Adrenal gland (tissue), 12 donors: ENCODE results near the gene CCDC177. TPM values are rescaled to one million over a fixed set of nuclear protein-coding genes. Genes with fewer than 3 reads are reported as not detected.

Source experiments
- DNase-seq, 7 donors: peaks; one replicate each; pipeline ENCODE4 v3.0.0-alpha.2; 2019 to 2020
- H3K27ac ChIP-seq, 5 donors: fragments of 200-600 bp; sonication (generic) in 4 of 5; 1 replicate in 3 of 5; 2 replicates in 2 of 5; pipeline versions ENCODE4 v1.5.1 to v1.8.0; 2016 to 2020; ENCODE audit warnings: mild to moderate bottlenecking in 1 of 5
- H3K27me3 ChIP-seq: fragments of 200-600 bp; 2 replicates; pipeline ENCODE4 v1.8.0; 2021
- H3K36me3 ChIP-seq, 2 donors: fragments of 200-600 bp; replicated peaks in 1 of 2; 1 replicate in 1 of 2; 2 replicates in 1 of 2; pipeline versions ENCODE4 v1.5.1 to v1.8.0; 2018 to 2022
- H3K4me1 ChIP-seq, 2 donors: fragments of 200-600 bp; replicated peaks in 1 of 2; 1 replicate in 1 of 2; 2 replicates in 1 of 2; pipeline versions ENCODE4 v1.5.1 to v1.8.0; 2018 to 2021
- H3K4me3 ChIP-seq, 4 donors: fragments of 200-600 bp; sonication (generic) in 3 of 4; one replicate each; pipeline ENCODE4 v1.5.1; 2016 to 2018
- H3K9me3 ChIP-seq, 3 donors: fragments of 200-600 bp; sonication (generic) in 1 of 3; replicated peaks in 1 of 3; 1 replicate in 2 of 3; 2 replicates in 1 of 3; pipeline versions ENCODE4 v1.5.1 to v1.8.0; 2016 to 2021
- POLR2A ChIP-seq, 2 donors: fragments of 450-650 bp; IDR thresholded peaks; one replicate each; pipeline ENCODE4 v1.6.1; 2017; ENCODE audit warnings: antibody characterized with exemption in 2 of 2, mild to moderate bottlenecking in 2 of 2, moderate library complexity in 1 of 2
- WGBS, 4 donors: extraction: QIAGEN DNeasy Blood & Tissue Kit in 2 of 4; methylation state at CpG; one replicate each; pipeline versions ENCODE4 v1.1.5 to v1.1.7; 2013 to 2017; 5-methylcytosine and 5-hydroxymethylcytosine counted together
- intact Hi-C, 2 donors: fragments of 100-400 bp; cut with DNase I; formaldehyde crosslinking; loops; one replicate each; pipeline versions ENCODE4 v1.14.1 to v1.15.0; 2022 to 2023
- polyA plus RNA-seq, 3 donors: library from polyadenylated mRNA; stranded (reverse); fragments of 200-250 nt in 2 of 3; fragments of 350-450 nt in 1 of 3; fragmentation: Illumina TruSeq in 1 of 3; extraction: RNeasy Lipid Tissue Mini Kit (QIAGEN cat#74804) in 1 of 3; gene quantifications; one replicate each; pipeline ENCODE4 v1.2.3, GENCODE V29; 2013 to 2014
- total RNA-seq, 9 donors: library from RNA; depleted of rRNA in 4 of 9; stranded (reverse); fragments of >200 nt in 4 of 9; fragments of 120-200 nt in 1 of 9; fragmentation: NEBNext Ultra II Directional in 1 of 9; extraction: Animal tissue kit (Norgen Biotek cat#: 25700) in 1 of 9; gene quantifications; one replicate each; pipeline versions ENCODE4 v1.1.0 to v1.2.4, GENCODE V29; 2013 to 2023
- TF ChIP-seq, protein P1 (sequence below), 6 experiments: fragments of 450-650 bp in 4 of 6; fragments of 200-600 bp in 2 of 6; sonication (generic) in 1 of 6; IDR thresholded peaks; 1 replicate in 5 of 6; 2 replicates in 1 of 6; pipeline versions ENCODE4 v1.5.1 to v1.8.0; 2016 to 2021; ENCODE audit warnings: antibody characterized with exemption in 6 of 6, mild to moderate bottlenecking in 2 of 6, moderate library complexity in 1 of 6
- donor health status: healthy with polysubstance abuse.
- donor health status: Bipolar disorder and iron deficiency.
- donor health status: DM: yes; HTN: yes; CAD: no.
- donor health status: DM: no; HTN: no; CAD: no.
- donor health status: DM: no; HTN: no; CAD: no.
- donor health status: DM: yes; HTN: yes; CAD: no.

Gene CCDC177
- total and polyA plus RNA-seq, 12 donors, result 0.04 to 0.61 (median 0.30) TPM; not detected in 3

DNA sequence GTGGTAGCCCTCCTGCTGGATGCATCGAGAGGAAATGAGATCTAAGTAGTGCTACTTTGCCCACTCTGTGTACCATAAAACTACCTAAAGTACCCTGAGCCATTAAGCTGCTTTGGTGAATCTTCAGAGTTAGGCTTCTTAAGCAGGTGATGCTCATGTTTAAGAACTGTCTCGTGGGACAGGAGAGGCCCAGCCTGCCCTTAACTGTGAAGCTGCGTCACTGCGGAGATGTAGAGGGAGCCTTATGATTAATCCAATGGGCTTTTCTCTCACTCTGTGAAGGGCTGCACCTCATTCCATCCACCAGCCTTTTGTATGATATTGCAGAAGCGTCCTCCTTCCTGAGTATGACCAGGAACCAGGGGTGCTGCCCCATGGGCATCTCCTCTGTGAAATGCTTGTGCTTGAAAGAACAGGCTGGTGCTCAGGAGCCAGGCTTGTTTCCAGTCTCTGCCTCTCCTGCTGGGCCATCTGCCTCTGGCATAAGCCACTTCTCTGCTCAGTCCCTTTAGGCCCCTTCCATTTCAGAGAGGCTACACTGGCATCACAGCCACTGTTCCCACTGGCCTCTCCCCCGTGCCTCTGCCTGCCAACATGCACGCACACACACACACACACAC lies 6.8 kb upstream of the CCDC177 start:
- H3K27ac ChIP-seq, result no peak overlapping the region
- H3K27me3 ChIP-seq, result peaks cover 6% of the 10 kb centered on the region
- no peaks in the 10 kb centered on the region for H3K36me3 ChIP-seq
- no peak overlapping the region for H3K4me3 ChIP-seq
- DNase-seq, result no peak
- H3K9me3 ChIP-seq, result no peaks in the 10 kb centered on the region
- intact Hi-C loops, result no loop called here
- peaks cover 0 to 5% of the 10 kb centered on the region in 2 donors for H3K4me1 ChIP-seq
- 87 to 92% (median 90%) methylated on average over 7 of the region's 7 CpGs for WGBS, 4 donors
- no peak for TF ChIP-seq POLR2A (IDR thresholded peaks at IDR 0.05)
- TF ChIP-seq, protein P1, sequence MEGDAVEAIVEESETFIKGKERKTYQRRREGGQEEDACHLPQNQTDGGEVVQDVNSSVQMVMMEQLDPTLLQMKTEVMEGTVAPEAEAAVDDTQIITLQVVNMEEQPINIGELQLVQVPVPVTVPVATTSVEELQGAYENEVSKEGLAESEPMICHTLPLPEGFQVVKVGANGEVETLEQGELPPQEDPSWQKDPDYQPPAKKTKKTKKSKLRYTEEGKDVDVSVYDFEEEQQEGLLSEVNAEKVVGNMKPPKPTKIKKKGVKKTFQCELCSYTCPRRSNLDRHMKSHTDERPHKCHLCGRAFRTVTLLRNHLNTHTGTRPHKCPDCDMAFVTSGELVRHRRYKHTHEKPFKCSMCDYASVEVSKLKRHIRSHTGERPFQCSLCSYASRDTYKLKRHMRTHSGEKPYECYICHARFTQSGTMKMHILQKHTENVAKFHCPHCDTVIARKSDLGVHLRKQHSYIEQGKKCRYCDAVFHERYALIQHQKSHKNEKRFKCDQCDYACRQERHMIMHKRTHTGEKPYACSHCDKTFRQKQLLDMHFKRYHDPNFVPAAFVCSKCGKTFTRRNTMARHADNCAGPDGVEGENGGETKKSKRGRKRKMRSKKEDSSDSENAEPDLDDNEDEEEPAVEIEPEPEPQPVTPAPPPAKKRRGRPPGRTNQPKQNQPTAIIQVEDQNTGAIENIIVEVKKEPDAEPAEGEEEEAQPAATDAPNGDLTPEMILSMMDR (IDR thresholded peaks at IDR 0.05), result no peak

DNA sequence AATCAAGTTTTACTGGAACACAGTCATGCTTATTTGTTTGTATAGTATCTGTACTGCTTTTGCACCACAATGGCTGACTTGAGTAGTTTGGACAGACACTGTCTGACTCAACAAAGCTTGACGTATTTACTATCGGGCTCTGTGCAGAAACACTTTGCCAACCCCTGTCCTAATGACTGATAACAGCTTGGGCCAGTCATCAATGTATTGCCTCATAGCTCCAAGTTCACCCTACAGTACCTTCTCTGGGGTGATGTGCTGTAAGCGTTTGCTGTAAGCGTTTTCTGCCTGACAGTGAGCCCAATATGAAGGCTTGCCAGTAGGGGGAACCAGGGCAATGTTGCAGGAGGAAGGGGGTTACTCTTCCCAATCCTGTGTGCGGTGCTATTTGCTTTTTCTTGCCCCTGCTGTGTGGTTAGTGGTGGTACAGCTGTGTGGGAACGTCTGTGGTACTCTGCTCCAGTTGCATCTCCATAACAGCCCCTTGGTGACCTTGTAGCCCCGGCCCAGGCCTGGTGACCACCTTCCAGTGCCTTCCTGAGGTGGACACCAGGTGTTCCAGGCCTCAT lies 5.4 kb upstream of the CCDC177 start:
- intact Hi-C loops, result no loop called here
- no peaks in the 10 kb centered on the region for H3K4me1 ChIP-seq
- H3K36me3 ChIP-seq, result no peaks in the 10 kb centered on the region
- TF ChIP-seq, protein P1 (IDR thresholded peaks at IDR 0.05), result peak; percentile 16 to 63 (median 44)
- no peak for TF ChIP-seq POLR2A (IDR thresholded peaks at IDR 0.05)
- H3K27ac ChIP-seq, result peak overlapping the region in 1 of 5 donors; percentile 49
- 28 to 41% (median 34%) methylated on average over 7 of the region's 7 CpGs for WGBS, 4 donors
- peak; percentile 61 to 88 (median 77) for DNase-seq
- peaks cover 12% of the 10 kb centered on the region for H3K27me3 ChIP-seq
- no peak overlapping the region for H3K4me3 ChIP-seq
- no peaks in the 10 kb centered on the region for H3K9me3 ChIP-seq

DNA sequence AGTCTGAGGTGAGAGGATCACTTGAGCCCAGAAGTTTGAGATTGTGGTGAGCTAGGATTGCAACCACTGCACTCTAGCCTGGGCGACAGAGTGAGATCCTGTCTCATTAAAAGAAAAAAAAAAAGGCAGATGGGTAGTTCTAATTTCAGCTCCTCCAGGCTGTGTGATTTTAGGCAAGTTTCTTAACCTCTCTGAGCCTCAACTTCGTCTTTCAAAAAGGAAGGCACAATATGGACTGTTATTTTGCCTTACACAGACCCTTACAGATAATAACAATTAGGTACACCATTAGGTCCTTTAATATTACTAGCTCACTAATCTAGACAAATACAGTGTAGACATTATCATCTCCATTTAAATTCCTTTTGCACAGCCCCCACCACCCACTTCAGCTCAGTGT lies 4.8 kb upstream of the CCDC177 start:
- Histone ChIP-seq H3K4me1 (peaks cover 0 to 5% of the 10 kb centered on the region in 2 donors), H3K36me3 (no peaks in the 10 kb centered on the region), H3K27me3 (peaks cover 18% of the 10 kb centered on the region), H3K27ac (peak overlapping the region in 1 of 5 donors; percentile 49), H3K4me3 (no peak overlapping the region), H3K9me3 (no peaks in the 10 kb centered on the region)
- TF ChIP-seq, protein P1 (IDR thresholded peaks at IDR 0.05), result no peak
- no peak for TF ChIP-seq POLR2A (IDR thresholded peaks at IDR 0.05)
- intact Hi-C loops, result no loop called here
- no peak for DNase-seq
- 73 to 84% (median 77%) methylated on average over 2 of the region's 2 CpGs for WGBS, 4 donors

DNA sequence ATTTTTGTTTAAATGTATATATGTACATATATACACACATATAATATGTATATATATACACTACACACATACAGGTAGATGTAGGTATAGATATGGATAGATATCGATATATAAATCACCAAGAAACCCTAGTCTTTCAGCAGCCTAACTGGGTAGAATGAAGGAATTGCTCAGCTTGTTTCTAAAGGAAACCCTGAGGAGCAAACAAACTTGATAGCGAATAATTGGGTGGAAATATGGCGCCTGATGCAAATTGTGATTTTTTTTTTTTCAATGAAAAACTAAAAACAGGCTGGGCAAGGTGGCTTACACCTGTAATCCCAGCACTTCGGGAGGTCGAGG lies 254 bp upstream of the CCDC177 start:
- no peak for DNase-seq
- Histone ChIP-seq H3K36me3 (no peaks in the 10 kb centered on the region), H3K9me3 (no peaks in the 10 kb centered on the region), H3K4me3 (no peak overlapping the region), H3K4me1 (peaks cover 5 to 28% of the 10 kb centered on the region in 2 donors), H3K27me3 (peaks cover 58% of the 10 kb centered on the region), H3K27ac (no peak overlapping the region)
- intact Hi-C loops, result loop anchor here in 1 of 2 donors (5.0 kb wide), 1 partner anchor 38 kb away; no protein-coding TSS in a partner anchor
- TF ChIP-seq POLR2A (IDR thresholded peaks at IDR 0.05), result no peak
- TF ChIP-seq, protein P1 (IDR thresholded peaks at IDR 0.05), result peak in 2 of 6 experiments; percentile 29 to 30
- 42 to 50% (median 46%) methylated on average over 5 of the region's 5 CpGs for WGBS, 4 donors
